Keratinocyte (primary cell): ENCODE results near the gene FGF22. TPM values are rescaled to one million over a fixed set of nuclear protein-coding genes. Genes with fewer than 3 reads are reported as not detected.

ENCODE experiments used
- DNase-seq: peaks from one replicate; pipeline ENCODE4 v3.0.0-alpha.2; 2011; ENCODE audit warnings: low read depth, missing footprints, low spot score
- FAIRE-seq: peaks from 2 replicates; lab custom pipeline; 2011; peaks lifted over from hg19 to GRCh38; lab: Jason Lieb, UNC
- H2AFZ ChIP-seq: 2 replicates; pipeline ENCODE4 v1.6.0; 2012; ENCODE audit warnings: low read length, control low read depth, inconsistent platforms; ENCODE audit not compliant: control insufficient read depth
- H3K27ac ChIP-seq: 2 replicates; pipeline ENCODE4 v1.5.1; 2011; ENCODE audit warnings: low read length; ENCODE audit not compliant: control insufficient read depth, insufficient read depth
- H3K27me3 ChIP-seq: 3 replicates; pipeline ENCODE4 v1.6.0; 2011; ENCODE audit warnings: low read length; ENCODE audit not compliant: control insufficient read depth, insufficient read depth; ENCODE audit errors: extremely low read depth
- H3K36me3 ChIP-seq, 2 experiments: 2 replicates in 1 of 2; 3 replicates in 1 of 2; pipeline ENCODE4 v1.5.1; 2011; ENCODE audit warnings: low read length in 2 of 2, mild to moderate bottlenecking in 1 of 2; ENCODE audit not compliant: control insufficient read depth in 2 of 2, insufficient read depth in 2 of 2; ENCODE audit errors: extremely low read depth in 1 of 2
- H3K4me1 ChIP-seq: 3 replicates; pipeline ENCODE4 v1.5.1; 2011; ENCODE audit warnings: low read length; ENCODE audit not compliant: control insufficient read depth, insufficient read depth; ENCODE audit errors: extremely low read depth
- H3K4me2 ChIP-seq: 3 replicates; pipeline ENCODE4 v1.6.0; 2011; ENCODE audit warnings: low read depth, low read length; ENCODE audit not compliant: control insufficient read depth, insufficient read depth; ENCODE audit errors: extremely low read depth
- H3K4me3 ChIP-seq, 3 experiments: fragments of 200-600 bp in 1 of 3; sonication (generic) in 1 of 3; 2 replicates in 2 of 3; 3 replicates in 1 of 3; pipeline ENCODE4 v1.5.1; 2011 to 2016; ENCODE audit warnings: low read length in 3 of 3, mild to moderate bottlenecking in 3 of 3, control low read depth in 2 of 3, inconsistent platforms in 1 of 3, low read depth in 1 of 3, mixed read lengths in 1 of 3, mixed run types in 1 of 3, moderate library complexity in 1 of 3; ENCODE audit not compliant: control insufficient read depth in 2 of 3, insufficient read depth in 2 of 3; ENCODE audit errors: extremely low read depth in 1 of 3
- H3K79me2 ChIP-seq: 2 replicates; pipeline ENCODE4 v1.6.0; 2012; ENCODE audit warnings: low read length; ENCODE audit not compliant: control insufficient read depth, insufficient read depth
- H3K9ac ChIP-seq: 3 replicates; pipeline ENCODE4 v1.6.0; 2011; ENCODE audit warnings: low read length; ENCODE audit not compliant: control insufficient read depth, insufficient read depth; ENCODE audit errors: extremely low read depth
- H3K9me1 ChIP-seq: 3 replicates; pipeline ENCODE4 v1.6.0; 2011; ENCODE audit warnings: low read length; ENCODE audit not compliant: control insufficient read depth, insufficient read depth; ENCODE audit errors: extremely low read depth
- H3K9me3 ChIP-seq: 2 replicates; pipeline ENCODE4 v1.5.1; 2012; ENCODE audit warnings: low read depth, low read length; ENCODE audit not compliant: control insufficient read depth
- H4K20me1 ChIP-seq: 3 replicates; pipeline ENCODE4 v1.6.0; 2011; ENCODE audit warnings: low read length; ENCODE audit not compliant: control insufficient read depth, insufficient read depth; ENCODE audit errors: extremely low read depth
- CTCF ChIP-seq, 3 experiments: IDR thresholded peaks in 1 of 3; conservative IDR thresholded peaks in 1 of 3; optimal IDR thresholded peaks in 1 of 3; 2 replicates in 2 of 3; 3 replicates in 1 of 3; pipeline versions ENCODE3 to v1.5.1; 2011; ENCODE audit warnings: low read length in 3 of 3, mild to moderate bottlenecking in 3 of 3, moderate library complexity in 2 of 3, control low read depth in 1 of 3, inconsistent platforms in 1 of 3; ENCODE audit not compliant: insufficient read depth in 2 of 3; ENCODE audit errors: extremely low read depth in 1 of 3
- EZH2 ChIP-seq: IDR thresholded peaks from one replicate; pipeline ENCODE4 v1.6.1; 2012; ENCODE audit warnings: inconsistent platforms, mild to moderate bottlenecking, low read length, moderate library complexity
- dilution Hi-C: fragments of 300-500 bp; cut with MboI; formaldehyde crosslinking; loops from one replicate; pipeline ENCODE4 v1.7.0; 2020; ENCODE audit warnings: low sequenced_read_pairs; ENCODE audit not compliant: extremely low pct_ligation_motif_present
- polyA plus RNA-seq, 5 experiments: library from polyadenylated mRNA; depleted of rRNA in 3 of 5; stranded (reverse) in 3 of 5; stranded (forward) in 1 of 5; unstranded in 1 of 5; fragments of >200 nt; gene quantifications; 1 replicate in 1 of 5; 2 replicates in 3 of 5; 3 replicates in 1 of 5; pipeline versions ENCODE4 v1.2.1 to v1.2.3, GENCODE V29; 2011 to 2012; ENCODE audit warnings: missing spikeins in 2 of 5, low read depth in 1 of 5, low replicate concordance in 1 of 5

FGF22 gene
- polyA plus RNA-seq, 1 donor (not counting 4 experiments of a cell fraction or from before 2014, with no cell fraction given): not detected

GRCh38 chr19:615619-616018 lies 24.1 kb upstream of the FGF22 start:
- H4K20me1 ChIP-seq: peaks cover 8% of the 10 kb centered on the region
- TF ChIP-seq EZH2: peak; percentile 54
- TF ChIP-seq CTCF (optimal IDR thresholded peaks at IDR 0.05 in 1 of 3, IDR thresholded peaks at IDR 0.05 in 1 of 3, conservative IDR thresholded peaks at IDR 0.05 in 1 of 3; ENCODE audit: extremely low read depth in 1 of 3, insufficient read depth in 2 of 3, low read length in 3 of 3): no peak
- no peak overlapping the region for H3K27ac ChIP-seq
- H3K27me3 ChIP-seq: no peaks in the 10 kb centered on the region
- no peak overlapping the region for H3K9ac ChIP-seq
- no peak overlapping the region for H3K4me3 ChIP-seq
- H3K4me2 ChIP-seq: no peak overlapping the region
- H3K36me3 ChIP-seq: peaks cover 6 to 15% of the 10 kb centered on the region in 2 experiments
- no peak for FAIRE-seq
- DNase-seq: no peak
- no peak overlapping the region for H2AFZ ChIP-seq
- H3K9me3 ChIP-seq: no peaks in the 10 kb centered on the region
- no peaks in the 10 kb centered on the region for H3K9me1 ChIP-seq
- peaks cover 16% of the 10 kb centered on the region for H3K4me1 ChIP-seq
- H3K79me2 ChIP-seq: no peaks in the 10 kb centered on the region
- dilution Hi-C loops: no loop called here

- H3K9ac ChIP-seq: no peak overlapping the region
- dilution Hi-C loops: no loop called here
- no peak overlapping the region for H3K4me2 ChIP-seq
- no peaks in the 10 kb centered on the region for H3K79me2 ChIP-seq
- no peak overlapping the region for H3K4me3 ChIP-seq
- no peak overlapping the region for H3K27ac ChIP-seq
- H2AFZ ChIP-seq: no peak overlapping the region
- no peaks in the 10 kb centered on the region for H3K27me3 ChIP-seq
- DNase-seq: no peak
- TF ChIP-seq EZH2: no peak
- TF ChIP-seq CTCF (optimal IDR thresholded peaks at IDR 0.05 in 1 of 3, IDR thresholded peaks at IDR 0.05 in 1 of 3, conservative IDR thresholded peaks at IDR 0.05 in 1 of 3; ENCODE audit: extremely low read depth in 1 of 3, insufficient read depth in 2 of 3, low read length in 3 of 3): no peak
- H3K4me1 ChIP-seq: peaks cover 10% of the 10 kb centered on the region
- peaks cover 6 to 15% of the 10 kb centered on the region in 2 experiments for H3K36me3 ChIP-seq
- peaks cover 8% of the 10 kb centered on the region for H4K20me1 ChIP-seq
- H3K9me1 ChIP-seq: no peaks in the 10 kb centered on the region
- FAIRE-seq: no peak
- no peaks in the 10 kb centered on the region for H3K9me3 ChIP-seq
Observed at GRCh38 chr19:616062-616700, 23.5 kb upstream of the FGF22 start.
